ENCODE measurements around the gene ARF6.

ARF6 gene

GRCh38 chr14:49879646-49880204 is 13.2 kb upstream of the ARF6 start:
- H3K4me3 ChIP-seq (ENCODE audit: low read depth, low read length): no peak overlapping the region
- DNase-seq (ENCODE audit: low read depth): peak; percentile 73
- peak; percentile 79 for TF ChIP-seq CTCF (conservative IDR thresholded peaks at IDR 0.05; ENCODE audit: low read depth, low read length)

- peak; percentile 70 for DNase-seq (ENCODE audit: low read depth)
- TF ChIP-seq CTCF (conservative IDR thresholded peaks at IDR 0.05; ENCODE audit: low read depth, low read length): no peak
- no peak overlapping the region for H3K4me3 ChIP-seq (ENCODE audit: low read depth, low read length)
These were observed 12.4 kb upstream of the ARF6 start for GRCh38 chr14:49880267-49881064.

GRCh38 chr14:49881350-49882001 is 11.4 kb upstream of the ARF6 start:
- DNase-seq (ENCODE audit: low read depth): peak; percentile 33
- H3K4me3 ChIP-seq (ENCODE audit: low read depth, low read length): no peak overlapping the region
- TF ChIP-seq CTCF (conservative IDR thresholded peaks at IDR 0.05; ENCODE audit: low read depth, low read length): no peak

GRCh38 chr14:49882826-49883694 is 9.8 kb upstream of the ARF6 start:
- peak; percentile 34 for DNase-seq (ENCODE audit: low read depth)
- H3K4me3 ChIP-seq (ENCODE audit: low read depth, low read length): no peak overlapping the region
- no peak for TF ChIP-seq CTCF (conservative IDR thresholded peaks at IDR 0.05; ENCODE audit: low read depth, low read length)

GRCh38 chr14:49886523-49886922 is 6.4 kb upstream of the ARF6 start:
- no peak for DNase-seq (ENCODE audit: low read depth)
- no peak overlapping the region for H3K4me3 ChIP-seq (ENCODE audit: low read depth, low read length)
- TF ChIP-seq CTCF (conservative IDR thresholded peaks at IDR 0.05; ENCODE audit: low read depth, low read length): no peak

- H3K4me3 ChIP-seq (ENCODE audit: low read depth, low read length): no peak overlapping the region
- no peak for TF ChIP-seq CTCF (conservative IDR thresholded peaks at IDR 0.05; ENCODE audit: low read depth, low read length)
- DNase-seq (ENCODE audit: low read depth): no peak
These were observed 4.6 kb upstream of the ARF6 start for GRCh38 chr14:49888293-49888692.
